NCI-H69 (cell line): Measurements from ENCODE around the gene CAPN5.

ENCODE experiments used
- DNase-seq: peaks from one replicate; lab custom pipeline; 2025; lab: John Stamatoyannopoulos, UW

Gene CAPN5

DNA sequence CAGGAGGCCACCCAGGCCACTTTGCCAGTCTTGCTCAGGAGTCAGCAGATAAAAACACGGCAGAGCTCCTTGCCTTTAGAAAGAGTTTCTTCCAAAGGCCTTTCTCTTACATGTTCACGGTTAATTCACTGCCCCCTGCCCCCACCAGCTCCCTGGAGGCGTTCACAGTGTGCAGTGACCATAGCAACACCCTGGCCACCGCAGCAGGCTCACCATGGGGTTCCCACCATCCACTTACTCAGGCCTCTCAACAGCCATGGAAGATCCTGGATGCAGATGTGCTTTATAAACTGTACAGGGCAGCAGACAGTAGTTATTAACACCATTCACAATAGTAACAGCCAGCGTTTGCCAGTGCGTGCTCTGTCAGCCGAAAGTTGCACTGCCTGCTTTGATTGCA, 50.7 kb downstream of the CAPN5 start:
- peak; percentile 90 for DNase-seq

DNA sequence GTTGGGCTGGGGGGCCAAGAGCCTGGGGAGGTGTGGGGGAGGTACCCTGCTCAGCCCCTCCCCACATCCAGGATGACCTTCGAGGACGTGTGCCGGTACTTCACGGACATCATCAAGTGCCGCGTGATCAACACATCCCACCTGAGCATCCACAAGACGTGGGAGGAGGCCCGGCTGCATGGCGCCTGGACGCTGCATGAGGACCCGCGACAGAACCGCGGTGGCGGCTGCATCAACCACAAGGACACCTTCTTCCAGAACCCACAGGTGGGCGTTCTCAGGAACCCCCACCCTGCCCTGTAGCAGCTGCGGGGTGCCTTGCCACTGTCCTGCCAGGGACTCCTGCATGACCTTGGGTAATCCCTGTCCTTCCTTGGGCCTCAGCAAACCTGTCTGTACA, 51.3 kb downstream of the CAPN5 start:
- DNase-seq: no peak

DNA sequence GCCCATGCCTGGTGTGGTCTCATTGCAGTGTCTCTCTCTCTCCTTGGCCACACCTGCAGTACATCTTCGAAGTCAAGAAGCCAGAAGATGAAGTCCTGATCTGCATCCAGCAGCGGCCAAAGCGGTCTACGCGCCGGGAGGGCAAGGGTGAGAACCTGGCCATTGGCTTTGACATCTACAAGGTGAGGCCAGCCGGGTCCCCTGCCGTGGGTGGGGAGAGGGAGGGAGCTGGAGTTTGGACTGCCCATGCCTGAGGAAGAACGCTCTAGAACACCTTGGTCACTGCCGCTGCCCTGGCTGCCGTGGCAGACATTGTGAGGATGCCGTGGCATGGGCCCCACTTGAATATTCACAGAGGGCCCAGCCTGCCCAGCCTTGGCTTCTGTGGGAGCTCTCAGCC, 52.2 kb downstream of the CAPN5 start:
- no peak for DNase-seq

DNA sequence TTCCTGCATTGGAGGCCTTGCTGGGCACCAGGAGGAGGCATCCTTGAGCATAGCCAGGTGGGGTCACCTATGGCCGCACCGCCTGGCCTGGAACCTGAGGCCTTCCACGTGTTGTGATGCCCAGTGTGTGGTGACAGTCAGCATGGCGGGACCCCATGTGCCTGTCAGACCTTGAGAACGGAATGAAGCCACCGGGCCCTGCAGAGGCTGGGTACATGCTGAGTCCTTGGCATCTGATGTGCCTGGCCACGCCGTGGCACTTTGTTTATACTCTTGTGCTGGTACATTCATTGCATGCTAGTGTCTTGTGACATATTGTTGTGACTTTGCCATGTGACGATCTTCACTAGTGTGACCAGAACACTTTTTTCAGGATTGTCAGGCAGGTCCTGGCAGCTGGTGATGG, 52.8 kb downstream of the CAPN5 start:
- DNase-seq: no peak

DNA sequence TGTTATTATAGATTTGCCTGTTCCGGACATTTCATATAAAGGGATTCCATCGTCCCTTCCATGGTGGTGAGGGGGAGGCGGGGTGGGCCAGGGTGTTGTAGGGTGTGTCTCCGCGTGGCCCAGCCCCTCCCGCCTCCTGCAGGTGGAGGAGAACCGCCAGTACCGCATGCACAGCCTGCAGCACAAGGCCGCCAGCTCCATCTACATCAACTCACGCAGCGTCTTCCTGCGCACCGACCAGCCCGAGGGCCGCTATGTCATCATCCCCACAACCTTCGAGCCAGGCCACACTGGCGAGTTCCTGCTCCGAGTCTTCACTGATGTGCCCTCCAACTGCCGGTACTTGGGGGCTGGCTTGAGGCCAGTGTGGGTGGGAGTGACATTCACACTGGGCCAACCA, 53.8 kb downstream of the CAPN5 start:
- DNase-seq: no peak

DNA sequence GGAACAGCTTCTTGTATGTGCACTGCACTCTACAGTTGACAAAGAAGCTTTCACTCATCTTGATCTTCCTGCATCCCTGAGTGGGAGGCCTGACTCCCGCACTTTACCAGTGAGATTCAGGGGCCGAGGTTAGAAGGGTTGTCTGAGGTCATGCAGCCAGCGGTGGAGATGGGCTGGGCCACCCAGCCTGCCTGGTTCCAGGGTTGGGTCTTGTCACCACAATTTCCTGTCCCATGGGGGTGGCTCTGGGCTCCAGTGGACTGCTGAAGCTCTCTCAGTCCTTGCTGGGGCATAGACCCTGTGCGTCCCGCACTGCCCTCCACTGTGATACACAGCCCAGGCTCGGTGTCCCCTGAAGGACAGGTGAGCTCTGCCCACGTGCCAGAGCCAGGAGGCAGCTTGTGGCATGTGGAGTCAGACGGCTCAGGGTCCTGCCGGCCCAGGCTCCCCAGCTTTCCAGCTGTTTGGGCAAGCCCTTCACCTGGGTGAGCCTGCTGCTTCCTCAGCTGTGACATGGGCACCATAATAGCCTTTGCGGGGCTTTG, 54.4 kb downstream of the CAPN5 start:
- no peak for DNase-seq

DNA sequence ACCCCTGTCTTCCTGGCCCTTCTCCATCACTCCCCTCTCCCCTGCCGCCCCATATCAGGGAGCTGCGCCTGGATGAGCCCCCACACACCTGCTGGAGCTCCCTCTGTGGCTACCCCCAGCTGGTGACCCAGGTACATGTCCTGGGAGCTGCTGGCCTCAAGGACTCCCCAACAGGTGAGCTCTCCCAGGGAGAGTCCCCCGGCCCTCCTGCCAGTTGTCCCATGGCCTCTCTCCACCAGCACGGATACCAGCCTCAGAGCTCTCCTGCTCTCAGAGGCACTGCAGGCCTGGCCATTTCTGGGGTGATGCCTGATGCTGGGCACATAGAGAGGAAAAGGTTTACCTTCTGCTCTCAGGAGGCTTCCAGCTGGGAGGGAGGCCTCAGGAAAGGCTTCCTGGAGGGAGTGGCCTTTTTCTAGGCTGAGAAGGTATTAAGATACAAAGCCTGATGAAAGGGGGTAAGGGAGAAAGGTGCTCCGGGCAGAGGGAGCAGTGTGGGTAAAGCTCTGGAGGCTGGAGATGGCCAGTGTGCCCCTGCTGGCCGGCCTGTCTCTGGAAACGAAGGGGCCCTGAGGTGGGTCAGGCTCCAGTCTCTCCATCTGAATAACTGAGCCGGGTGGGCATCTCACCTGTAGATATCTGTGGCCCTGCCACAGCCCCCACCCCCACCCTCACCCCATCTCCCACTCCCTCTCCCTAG, 55.3 kb downstream of the CAPN5 start:
- peak; percentile 35 for DNase-seq

DNA sequence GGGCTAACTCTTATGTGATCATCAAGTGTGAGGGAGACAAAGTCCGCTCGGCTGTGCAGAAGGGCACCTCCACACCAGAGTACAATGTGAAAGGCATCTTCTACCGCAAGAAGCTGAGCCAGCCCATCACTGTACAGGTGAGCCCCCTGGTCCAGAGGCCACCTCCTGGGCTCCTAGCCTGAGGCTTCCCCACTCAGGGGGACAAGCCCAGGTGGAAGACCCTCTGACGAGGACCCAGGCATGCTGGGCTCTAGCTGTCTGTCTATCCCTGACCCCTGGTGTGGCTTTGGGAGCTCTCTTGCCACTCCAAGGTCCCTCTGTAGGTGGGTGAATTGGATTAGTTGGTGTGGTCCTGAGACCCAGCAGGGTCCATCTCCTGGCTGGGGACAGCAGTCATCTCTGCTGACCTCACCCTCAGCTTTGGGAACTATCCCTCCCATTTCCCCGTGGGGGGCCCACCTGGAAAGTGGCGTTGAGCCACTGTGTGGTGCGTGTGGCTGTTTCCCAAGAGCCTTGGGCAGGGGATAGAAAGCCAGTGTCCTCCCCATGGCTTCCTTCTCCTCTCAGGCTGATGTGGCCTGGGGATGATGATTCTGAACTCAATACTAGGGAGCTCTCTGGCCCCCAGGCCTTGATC, 55.9 kb downstream of the CAPN5 start:
- no peak for DNase-seq

DNA sequence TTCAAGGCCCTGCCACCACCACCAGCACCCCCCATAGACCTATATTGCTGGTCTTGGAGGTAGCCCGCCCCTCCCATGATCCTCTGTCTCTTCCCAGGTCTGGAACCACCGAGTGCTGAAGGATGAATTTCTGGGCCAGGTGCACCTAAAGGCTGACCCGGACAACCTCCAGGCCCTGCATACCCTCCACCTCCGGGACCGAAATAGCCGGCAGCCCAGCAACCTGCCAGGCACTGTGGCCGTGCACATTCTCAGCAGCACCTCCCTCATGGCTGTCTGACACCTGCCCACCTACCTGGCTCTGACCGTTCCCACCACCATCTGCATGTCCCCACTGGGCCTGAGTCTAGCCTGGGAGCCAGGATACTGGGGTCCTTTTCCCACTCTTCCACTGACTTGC, 56.8 kb downstream of the CAPN5 start:
- no peak for DNase-seq

DNA sequence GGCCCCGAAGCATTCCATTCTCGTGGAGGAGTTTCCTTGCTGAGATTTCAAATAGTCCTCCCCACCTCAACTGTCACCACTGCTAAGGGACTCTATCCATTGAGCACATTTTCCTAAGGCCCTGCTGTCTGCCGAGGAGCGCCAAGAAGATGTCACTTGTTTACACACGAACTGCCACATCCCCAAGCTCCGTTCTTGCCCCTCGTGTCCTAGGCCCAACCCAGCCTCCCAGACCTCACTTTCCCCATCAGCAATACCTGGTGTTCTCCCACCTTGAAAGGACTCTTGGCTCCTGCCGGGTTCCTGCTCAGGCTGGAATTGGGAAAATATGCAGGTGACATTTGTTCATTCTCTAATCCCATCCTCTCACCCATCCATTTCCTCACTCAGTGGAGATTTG, 57.3 kb downstream of the CAPN5 start:
- DNase-seq: no peak

DNA sequence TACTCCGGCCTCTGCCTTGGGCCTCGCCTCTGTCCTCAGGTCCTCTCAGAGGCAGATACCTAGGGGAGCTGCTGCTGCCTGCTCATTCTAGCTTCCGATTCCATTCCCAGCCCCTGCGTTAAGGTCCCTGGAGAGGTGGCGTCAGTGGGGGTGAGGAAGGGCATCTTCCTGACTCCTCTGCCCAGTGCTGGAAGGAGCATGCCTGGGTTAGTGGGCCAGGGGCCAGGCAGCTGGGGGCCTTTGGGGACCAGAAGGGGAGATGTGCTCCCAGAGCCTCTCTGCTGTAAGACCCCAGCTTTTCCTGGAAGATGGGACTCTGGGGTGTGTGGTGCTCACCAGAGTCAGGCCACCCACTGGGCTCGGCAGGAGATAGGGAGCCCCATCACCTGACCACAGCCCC, 57.7 kb downstream of the CAPN5 start:
- DNase-seq: no peak

DNA sequence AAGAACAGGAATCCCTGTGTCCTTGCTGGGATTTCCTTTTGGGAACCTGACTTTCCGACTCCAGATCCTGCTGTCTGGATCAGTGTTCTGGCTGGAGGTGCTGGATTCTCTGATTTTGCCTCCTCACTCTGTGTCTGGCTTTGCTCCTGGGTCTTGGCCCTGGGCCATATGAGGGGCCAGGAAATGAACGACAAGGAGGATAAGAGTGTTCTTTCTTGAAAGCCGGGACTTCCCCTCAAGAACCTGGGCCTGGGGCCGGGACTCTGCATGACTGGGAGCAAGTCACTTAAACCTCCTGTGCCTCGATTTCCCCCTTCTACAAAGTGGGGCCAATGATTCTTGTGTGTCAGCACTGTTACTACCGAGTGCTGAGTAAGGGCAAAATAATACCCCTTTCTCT, 58.4 kb downstream of the CAPN5 start:
- no peak for DNase-seq

DNA sequence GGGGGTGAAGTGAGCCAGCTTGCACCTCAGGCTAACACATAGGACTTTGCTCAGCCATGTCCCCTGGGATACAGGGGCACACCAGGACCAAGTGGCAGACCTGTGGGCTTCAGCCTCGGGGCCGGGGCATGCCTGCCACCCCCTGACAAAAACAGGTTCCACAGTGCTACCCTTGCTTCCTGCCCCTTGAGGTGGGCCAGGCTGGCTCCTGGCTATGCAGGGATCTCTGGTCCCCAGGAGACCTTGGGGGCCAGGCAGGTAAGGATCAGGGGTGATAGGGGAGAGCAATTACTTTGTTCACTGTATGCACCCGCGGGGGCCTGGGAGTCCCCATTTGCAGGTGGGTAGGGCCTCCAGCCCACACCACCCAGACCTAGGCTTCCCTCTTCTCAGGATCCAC, 58.9 kb downstream of the CAPN5 start:
- no peak for DNase-seq

DNA sequence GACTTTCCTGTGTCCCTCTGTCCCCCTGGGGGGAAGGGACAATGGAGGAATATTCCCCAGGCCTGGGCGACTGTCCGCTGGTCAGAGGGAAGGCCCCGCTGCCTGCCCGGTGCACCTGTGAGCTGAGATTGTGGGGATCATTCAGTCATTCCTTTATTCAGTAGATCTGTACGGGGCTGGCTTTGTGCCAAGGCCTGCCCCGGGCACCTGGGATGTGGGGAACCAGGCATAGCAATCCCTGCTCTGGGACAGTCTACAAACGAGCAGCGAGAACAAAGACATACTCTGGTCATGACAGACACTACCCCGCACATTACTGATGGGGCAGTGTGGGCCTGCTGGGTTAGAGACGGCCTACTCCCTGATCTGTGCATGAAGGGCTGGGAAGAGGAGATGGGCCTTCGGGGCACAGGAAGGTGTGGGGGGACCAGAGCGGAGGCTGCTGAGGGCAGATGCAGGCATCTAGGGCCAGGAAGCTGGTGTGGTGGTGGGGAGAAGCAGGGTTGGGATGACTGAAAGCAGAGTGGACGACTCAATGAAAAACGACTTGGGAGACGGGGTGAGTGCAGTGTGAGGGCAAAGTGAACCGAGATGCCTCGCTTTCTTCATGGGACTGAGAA, 59.5 kb downstream of the CAPN5 start:
- peak; percentile 28 for DNase-seq

DNA sequence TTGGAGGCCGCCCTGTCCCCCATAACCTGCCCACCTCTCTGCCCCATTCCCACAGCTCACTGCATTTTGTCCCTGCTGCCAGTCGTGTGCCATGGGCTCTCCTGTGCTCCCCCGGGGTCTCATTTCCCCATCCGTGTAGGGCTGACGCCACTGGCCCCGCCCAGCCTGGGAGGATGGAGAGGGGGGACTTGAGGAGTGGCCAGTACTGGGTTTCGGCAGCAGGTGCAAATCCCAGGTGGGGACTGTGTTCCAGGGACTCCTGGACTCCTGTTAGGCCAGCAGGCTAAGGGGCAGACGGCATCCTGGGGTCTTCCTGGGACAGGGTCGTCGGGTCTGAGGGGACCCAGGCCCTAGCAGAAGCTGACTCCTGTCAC, 60.1 kb downstream of the CAPN5 start:
- peak; percentile 71 for DNase-seq

DNA sequence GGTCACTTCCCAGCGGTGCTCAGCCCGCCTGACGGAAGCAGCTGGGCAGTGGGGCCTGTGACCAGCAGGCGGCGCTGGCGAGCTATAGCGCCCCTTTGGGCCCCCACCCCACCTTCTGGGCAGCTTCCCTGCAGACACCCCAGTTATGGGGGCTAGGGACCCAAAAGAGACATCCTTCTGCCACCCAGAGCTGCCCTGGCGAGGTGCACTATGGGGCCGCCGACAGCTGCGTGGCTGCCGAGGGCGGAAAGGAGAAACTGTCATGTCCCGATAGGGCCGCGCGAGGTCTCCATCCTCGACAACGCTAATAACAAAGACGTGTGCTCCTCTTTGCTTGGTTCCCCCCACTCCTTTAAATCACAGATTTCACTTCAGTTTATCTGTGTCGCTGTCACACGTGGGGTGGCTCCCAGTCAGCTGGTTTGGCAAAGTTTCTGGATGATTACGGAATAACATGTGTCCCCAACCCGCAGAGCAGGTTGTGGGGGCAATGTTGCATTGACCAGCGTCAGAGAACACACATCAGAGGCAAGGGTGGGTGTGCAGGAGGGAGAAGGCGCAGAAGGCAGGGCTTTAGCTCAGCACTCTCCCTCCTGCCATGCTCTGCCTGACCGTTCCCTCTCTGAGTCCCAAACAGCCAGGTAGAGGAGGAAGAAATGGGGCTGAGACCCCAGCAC, 60.6 kb downstream of the CAPN5 start:
- peak; percentile 85 for DNase-seq

DNA sequence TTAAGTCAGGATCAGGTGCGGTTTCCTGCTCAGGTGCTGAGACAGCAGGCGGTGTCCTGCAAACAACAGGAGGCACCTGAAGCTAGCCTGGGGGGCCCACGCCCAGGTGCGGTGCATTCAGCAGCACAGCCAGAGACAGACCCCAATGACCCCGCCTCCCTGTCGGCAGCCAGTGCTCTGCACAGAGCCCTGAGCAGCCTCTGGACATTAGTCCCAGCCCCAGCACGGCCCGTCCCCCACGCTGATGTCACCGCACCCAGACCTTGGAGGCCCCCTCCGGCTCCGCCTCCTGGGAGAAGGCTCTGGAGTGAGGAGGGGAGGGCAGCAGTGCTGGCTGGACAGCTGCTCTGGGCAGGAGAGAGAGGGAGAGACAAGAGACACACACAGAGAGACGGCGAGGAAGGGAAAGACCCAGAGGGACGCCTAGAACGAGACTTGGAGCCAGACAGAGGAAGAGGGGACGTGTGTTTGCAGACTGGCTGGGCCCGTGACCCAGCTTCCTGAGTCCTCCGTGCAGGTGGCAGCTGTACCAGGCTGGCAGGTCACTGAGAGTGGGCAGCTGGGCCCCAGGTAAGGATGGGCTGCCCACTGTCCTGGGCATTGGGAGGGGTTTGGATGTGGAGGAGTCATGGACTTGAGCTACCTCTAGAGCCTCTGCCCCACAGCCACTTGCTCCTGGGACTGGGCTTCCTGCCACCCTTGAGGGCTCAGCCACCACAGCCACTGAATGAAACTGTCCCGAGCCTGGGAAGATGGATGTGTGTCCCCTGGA, 61.3 kb downstream of the CAPN5 start, which contains the start of gene MYO7A:
MYO7A (plus strand) TSS at position 327 of the 772 bp plus-strand sequence. CDS start 2,389 bp downstream, outside the sequence.
- peak; percentile 96 for DNase-seq

DNA sequence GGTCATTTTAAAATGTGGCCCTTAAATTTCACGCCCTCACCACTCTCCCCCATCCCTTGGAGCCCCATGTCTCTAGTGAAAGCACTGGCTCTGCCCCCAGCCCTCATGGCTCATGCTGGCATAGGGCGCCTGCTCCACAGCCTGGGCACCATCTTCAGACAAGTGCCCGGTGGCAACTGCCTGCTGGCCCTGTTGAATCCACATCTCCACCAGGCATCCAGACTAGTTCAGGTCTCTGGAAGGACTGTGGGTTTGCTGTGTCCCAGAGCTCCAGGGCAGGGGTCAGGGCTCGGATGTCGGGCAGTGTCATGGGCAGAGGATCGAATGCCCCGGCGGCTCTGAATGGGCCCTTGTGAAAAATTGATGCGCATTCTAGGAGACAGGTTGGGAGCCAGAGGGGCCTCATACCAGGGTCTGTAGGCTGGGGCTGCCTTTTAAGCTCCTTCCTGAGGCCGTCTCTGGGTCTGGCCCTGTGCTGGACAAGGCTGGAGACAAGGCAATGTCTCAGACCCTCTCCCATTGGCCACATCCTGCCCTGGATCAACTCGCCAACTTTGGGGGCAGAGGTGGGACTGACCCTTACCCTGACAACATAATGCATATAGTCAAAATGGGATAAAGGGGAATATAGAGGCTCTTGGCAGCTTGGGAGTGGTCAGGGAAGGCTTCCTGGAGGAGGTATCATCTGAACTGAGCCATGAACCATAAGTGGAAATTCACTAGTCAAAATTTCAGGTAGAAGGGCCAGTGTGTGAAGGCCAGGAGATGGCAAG, 62.5 kb downstream of the CAPN5 start:
- no peak for DNase-seq

DNA sequence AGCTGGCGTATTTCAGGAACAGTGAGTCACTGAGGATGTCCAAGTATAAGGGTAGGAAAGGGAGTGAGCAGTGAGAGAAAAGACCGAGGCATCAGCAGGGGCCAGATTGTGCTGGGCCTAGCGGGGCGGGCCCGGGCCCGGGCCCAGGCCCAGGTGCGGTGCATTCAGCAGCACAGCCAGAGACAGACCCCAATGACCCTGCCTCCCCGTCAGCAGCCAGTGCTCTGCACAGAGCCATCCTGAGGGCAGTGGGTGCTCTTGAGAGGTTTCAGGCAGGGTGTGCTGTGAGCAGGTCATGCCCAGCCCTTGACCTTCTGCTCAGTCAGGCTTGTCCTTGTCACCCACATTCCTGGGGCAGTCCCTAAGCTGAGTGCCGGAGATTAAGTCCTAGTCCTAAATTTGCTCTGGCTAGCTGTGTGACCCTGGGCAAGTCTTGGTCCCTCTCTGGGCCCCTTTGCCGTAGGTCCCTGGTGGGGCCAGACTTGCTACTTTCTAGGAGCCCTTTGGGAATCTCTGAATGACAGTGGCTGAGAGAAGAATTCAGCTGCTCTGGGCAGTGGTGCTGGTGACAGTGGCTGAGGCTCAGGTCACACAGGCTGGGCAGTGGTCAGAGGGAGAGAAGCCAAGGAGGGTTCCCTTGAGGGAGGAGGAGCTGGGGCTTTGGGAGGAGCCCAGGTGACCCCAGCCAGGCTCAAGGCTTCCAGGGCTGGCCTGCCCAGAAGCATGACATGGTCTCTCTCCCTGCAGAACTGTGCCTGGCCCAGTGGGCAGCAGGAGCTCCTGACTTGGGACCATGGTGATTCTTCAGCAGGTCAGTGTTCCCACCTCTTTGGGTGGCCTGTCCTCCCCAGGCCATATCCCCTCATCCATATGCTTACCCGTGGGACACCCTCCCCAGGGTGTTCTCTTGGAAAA, 63.3 kb downstream of the CAPN5 start:
- no peak for DNase-seq
